A204.1 (cell line): ENCODE results near the gene TLR1.
"Not testable (repeated sequence)": the region's sequence is repeated elsewhere in the genome, so short reads cannot be mapped to it uniquely, and the experiment has no call there.

ENCODE experiments used
- FAIRE-seq: peaks from 2 replicates; lab custom pipeline; 2012; peaks lifted over from hg19 to GRCh38; lab: Jason Lieb, UNC

Gene TLR1, protein sequence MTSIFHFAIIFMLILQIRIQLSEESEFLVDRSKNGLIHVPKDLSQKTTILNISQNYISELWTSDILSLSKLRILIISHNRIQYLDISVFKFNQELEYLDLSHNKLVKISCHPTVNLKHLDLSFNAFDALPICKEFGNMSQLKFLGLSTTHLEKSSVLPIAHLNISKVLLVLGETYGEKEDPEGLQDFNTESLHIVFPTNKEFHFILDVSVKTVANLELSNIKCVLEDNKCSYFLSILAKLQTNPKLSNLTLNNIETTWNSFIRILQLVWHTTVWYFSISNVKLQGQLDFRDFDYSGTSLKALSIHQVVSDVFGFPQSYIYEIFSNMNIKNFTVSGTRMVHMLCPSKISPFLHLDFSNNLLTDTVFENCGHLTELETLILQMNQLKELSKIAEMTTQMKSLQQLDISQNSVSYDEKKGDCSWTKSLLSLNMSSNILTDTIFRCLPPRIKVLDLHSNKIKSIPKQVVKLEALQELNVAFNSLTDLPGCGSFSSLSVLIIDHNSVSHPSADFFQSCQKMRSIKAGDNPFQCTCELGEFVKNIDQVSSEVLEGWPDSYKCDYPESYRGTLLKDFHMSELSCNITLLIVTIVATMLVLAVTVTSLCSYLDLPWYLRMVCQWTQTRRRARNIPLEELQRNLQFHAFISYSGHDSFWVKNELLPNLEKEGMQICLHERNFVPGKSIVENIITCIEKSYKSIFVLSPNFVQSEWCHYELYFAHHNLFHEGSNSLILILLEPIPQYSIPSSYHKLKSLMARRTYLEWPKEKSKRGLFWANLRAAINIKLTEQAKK

DNA sequence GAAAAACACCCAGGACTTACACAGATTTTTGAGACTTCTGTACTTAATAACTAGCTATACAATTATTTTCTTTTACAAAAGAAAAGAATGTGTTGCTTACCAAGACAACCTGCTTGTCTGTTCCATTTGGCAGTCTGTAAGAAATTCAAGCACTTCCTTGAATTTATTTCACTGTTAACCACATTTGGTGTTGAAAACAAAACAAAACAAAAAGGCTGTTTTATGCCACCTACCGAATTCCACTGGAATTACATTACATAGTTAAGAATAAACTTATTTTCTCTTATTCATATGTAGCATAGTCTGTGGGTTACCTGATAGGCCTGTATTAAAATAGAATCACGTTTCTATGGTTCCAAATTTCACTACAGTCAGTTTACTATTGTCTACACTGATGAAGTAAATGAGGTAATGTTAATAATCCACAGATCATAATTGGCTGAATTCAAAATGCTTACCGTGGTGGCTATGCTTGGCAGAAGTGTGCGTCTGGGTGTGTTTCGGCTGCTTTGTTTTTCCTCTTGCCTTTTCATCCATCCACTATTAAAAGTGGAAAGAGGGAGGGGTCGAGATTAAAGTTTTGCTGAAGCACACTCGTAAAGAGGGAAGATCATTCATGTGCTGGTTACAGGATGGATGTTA is at the start of gene TLR1:
TLR1 (minus strand) TSS at position 138 of the 642 bp plus-strand sequence. CDS start 5,960 bp downstream, outside the sequence.
- FAIRE-seq = peak; percentile 87

DNA sequence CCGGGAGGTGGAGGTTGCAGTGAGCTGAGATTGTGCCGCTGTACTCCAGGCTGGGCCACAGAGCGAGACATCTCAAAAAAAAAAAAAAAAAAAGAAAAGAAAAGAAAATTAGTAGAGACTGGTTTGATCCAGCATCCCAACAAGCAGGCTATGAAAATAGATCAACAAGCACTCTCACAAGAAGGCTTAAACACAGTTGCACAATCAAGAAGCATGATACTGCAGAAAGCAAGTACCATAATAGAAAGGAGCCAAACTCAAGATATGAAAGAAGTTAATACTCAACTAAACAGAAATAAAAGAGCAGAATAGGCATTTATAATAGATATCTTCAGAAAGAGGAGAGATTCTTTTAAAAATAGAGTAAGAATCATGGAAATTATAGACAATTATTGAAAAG is 41.4 kb upstream of the TLR1 start:
- no peak for FAIRE-seq

DNA sequence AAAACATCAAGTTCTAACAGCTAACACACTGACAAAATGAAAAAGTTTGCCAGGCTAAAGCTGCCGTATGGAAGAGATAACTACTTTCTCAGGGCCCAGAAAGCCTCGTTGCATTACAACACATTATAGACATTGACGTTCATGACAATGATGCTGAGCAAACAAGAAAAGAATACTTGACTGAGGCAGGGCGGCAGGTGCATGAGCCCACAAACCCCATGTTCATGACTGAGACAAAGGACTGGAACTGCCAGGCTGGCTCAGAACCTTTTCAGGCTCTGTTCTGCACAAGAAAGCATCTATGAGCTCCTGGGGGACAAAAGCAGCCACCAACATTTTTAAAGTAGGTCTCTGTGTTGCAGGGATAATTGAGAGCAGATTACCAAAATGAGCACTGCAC is 38.4 kb upstream of the TLR1 start:
- no peak for FAIRE-seq

DNA sequence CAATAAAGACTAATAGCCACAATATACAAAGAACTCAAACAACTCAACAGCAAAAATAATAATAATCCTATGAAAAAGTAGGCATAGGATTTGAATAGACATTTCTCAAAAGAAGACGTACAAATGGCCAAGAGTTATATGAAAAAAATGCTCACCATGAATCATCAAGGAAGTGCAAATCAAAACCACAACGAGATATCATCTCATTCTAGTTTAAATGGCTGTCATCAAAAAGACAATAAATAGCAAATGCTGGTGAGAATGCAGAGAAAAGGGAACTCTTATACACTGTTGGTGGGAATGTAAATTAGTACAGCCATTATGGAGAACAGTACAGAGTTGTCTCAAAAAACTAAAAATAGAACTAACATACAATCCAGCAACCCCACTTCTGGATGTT is 33.3 kb upstream of the TLR1 start:
- no peak for FAIRE-seq

DNA sequence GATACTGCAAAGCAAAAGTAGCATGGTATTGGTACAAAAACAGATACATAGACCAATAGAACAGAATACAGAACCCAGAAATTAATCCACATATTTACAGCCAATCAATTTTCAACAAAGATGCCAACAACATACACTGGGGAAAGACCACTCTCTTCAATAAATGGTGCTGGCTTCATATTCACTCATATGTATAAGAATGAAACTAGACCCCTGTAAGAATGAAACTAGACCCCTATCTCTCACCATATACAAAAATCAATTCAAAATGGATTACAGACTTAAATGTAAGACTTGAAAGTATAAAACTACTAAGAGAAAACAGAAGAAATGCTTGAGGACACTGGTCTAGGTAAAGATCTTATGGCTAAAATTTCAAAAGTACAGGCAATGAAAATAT is 32.7 kb upstream of the TLR1 start:
- no peak for FAIRE-seq

DNA sequence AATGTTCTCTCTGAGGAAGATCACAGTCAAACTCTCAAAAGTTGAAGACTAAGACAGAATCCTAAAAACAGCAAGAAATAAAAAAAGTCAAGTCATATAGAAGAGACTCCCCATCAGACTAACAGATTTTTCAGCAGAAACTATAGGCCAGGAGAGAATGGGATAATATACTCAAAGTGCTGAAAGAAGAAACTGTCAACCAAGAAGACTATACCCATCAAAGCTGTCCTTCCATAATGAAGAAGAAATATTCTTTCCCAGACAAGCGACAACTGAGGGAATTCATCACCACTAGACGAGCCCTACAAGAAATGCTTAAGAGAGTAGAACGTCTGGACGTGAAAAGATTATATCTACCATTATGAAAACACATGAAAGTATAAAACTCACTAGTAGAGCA is 30.0 kb upstream of the TLR1 start:
- FAIRE-seq = no peak

DNA sequence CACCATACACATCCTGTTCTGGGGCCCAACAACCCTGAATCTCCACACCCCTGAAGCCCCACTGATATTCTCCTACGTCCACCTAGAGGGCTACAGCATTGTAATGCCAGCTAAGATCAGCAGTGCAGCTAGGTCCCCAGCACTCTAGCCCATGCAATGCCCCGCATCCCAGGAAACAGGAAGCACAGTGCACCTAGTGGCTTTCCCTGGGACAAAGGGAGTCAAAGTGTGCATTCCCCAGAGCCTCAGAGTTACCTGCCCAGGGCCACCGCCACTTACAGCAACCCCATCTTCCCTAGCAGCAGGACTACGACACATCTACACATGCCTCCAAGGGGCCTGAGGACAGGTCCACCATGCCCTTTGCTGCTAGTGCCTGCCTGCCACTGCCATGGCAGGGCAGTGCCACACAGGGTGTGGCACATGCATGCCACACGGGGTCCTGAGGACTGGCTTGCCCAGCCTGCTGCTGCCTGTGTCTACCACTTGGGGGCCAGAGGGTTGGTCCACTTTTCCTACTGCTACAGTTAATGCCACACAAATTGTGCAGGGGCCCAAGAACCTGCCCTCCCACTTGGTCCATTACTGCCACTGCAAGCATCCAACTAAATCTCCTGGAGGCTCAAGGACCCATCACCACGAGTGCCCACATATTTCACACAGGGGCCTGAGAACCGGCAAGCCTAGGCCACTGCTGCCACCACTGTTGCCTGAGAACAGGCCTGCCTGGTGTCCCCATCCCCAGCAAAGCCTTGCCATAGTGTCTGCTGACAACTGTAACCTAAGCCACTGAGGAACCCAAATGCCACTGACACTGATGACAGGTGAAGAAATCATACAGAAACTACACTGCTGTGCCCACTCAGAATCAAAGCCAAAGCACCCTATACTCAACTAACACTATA is 28.3 kb upstream of the TLR1 start:
- FAIRE-seq = no peak

DNA sequence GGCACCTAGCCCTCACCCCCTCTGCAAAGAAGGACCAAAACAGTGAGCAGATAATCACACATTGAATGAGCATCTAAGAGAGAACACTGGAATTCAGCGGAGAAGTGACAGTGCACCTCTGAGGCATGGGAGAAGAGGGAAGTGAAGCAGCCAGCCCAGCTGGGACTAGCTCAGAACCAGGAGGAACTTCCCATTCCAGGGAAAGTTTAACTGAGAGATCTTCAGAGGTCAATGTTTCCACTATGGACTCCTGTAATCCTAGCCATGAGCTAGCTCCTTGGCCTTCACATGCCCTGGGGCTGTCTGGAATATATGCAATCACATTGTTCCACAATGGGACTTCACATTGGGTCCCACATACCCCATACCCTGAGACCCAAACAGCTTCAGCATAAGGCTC is 27.6 kb upstream of the TLR1 start:
- FAIRE-seq = no peak

DNA sequence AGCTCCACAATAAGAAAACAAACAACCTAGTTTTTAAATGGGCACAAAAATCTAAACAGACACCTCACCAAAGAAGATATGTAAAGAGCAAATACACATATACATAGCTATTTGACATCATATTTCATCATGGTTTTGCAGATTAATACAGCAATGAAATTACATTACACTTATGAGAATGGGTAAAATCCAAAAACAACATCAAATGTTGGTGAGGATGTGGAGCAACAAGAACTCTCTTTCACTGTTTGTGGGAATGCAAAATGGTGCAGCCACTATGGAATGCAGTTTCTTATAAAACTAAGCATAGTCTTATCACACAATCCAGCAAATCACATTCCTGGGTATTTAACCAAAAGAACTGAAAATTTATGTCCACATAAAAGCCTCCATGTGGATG is 27.1 kb upstream of the TLR1 start:
- FAIRE-seq = no peak

DNA sequence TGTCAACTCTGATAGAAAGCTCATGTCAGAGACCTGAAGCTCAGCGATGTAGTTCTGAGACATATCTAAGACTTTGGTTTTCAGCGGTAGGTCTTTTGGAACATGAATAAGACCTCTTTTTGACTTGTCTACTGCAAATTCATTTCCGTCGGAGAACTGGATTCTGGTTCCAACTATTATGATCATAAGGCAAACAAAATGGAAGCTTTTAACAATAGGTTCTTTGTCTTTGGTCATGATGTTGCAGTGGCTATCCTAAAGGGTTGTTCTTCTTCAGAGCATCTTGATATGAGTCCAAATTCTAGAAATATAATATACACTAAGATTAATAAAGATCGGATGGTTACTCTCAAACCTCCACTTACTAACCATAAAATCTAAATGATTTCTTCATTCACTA is 24.6 kb upstream of the TLR1 start:
- FAIRE-seq = no peak

DNA sequence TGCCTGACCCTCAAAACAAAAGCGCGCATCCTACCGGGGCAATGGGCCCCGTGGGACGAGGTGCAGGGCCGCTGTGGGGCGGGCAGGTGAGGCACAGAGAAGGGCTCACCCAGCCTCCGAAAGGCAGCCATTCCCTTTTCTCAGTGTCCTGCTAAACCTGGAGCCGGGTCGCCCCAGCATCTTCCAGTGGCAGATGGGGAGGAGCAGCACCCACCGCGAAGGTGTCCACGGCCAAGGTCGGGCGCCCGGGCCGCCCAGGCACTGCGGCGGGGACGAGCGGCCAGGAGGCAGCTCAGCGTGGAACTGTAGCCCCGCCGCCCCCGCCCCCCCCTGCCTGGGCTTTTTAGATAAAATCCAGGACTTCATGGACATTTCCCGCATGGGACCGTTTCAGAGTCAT is 19.2 kb upstream of the TLR1 start:
- FAIRE-seq = no peak

DNA sequence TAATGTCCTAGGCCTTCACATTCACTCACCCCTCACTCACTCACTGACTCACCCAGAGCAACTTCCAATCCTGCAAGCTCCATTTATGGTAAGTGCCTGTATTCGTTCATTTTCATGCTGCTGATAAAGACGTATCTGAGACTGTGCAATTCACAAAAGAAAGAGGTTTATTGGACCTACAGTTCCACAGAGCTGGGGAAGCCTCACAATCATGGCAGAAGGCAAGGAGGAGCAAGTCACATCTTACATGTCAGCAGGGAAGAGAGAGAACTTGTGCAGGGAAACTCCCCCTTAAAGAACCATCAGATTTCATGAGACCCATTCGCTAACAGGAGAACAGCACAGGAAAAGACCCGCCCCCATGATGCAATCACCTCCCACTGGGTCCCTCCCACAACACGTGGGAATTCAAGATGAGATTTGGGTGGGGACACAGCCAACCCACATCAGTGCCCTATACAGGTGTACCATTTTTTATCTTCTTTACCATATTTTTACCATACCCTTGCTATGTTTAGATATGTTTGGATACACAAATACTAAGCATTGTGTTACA is 18.2 kb upstream of the TLR1 start:
- FAIRE-seq = no peak

DNA sequence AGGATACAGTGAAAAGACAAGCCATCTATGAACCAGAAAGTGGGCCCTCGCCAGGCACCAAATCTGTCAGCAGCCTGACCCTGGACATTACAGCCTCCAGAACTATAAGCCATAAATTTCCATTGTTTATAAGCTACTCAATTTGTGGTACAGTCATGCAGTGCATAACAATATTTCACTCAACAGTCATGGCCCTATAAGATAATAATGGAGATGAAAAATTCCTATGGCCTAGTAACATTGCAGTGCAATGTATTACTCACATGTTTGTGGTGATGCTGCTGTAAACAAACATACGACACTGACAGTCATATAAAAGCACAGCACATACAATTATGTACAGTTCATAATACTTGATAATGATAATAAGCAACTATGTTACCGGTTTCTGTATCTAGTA is 17.1 kb upstream of the TLR1 start:
- no peak for FAIRE-seq

DNA sequence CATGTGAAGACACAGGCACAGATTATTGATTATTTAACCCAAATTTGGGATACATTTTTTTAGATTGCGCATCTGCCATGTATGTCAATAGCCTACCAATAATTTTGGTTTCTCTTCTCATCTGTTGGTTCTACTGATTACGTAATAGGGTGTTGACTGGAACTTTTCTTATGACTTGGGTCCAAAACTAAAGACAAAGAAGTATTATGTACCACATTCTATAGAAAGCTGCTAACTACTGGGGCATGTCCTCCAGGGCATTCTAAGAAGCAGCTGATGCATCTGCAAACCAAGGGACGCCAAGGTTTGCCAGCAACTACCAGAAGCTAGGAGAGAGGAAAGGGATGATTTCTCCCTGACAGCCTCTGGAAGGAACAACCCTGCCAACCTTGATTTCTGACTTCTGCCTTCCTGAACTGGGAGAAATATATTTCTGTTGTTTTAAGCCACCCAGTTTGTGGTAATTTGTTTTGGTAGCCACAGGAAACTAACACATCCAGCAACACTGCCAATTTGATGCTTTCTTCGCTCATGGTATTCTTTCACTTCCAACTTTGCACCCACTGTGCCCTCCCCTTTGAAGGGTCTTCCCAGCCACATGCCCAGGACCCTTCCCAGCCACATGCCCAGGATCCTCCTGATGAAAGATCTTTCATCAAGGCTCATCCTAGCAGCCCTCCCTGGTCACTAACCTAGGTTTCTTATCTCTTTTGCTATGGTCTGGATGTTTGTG is 15.9 kb upstream of the TLR1 start:
- no peak for FAIRE-seq

DNA sequence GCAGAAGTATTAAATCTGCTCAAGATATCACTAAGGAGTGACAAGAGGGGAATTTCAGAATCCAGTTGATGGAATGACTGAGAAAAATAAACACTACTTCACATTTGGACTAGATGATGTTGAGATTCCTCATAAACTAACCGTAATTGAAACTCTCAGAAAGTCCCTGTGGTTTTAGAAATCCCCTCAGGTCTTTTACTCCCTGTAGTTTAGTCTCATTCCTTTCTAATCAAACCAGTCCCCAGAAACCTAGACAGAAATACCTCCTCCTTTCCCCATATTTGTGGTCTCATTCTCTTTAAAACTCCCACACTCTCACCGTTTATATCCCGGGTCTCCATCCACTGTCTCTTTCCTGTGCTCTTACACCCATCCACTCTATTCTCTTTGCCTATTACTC is 15.0 kb upstream of the TLR1 start:
- no peak for FAIRE-seq

DNA sequence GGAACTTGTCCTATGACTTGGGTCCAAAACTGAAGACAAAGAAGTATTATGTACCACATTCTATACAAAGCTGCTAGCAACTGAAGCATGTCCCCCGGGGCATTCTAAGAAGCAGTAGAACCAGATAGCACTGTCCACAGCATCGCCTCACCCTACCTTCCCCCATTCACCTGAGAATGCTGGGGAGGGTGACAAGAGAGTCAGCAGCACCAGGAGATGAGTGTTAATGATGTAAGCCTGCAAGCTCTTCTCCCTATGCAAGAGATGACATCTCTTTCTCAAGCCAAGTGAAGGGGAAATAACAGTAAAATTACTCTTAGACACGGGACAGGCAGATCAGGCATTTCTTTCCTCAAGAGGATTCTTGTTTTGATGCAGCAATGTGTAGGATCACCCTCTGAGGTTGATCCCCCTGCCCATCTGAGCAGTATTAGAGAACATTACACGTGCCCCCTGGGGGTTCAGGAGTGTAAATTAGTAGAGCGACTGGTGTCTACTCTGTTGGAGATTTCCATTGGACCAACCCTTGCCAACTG is 13.9 kb upstream of the TLR1 start:
- FAIRE-seq = no peak

DNA sequence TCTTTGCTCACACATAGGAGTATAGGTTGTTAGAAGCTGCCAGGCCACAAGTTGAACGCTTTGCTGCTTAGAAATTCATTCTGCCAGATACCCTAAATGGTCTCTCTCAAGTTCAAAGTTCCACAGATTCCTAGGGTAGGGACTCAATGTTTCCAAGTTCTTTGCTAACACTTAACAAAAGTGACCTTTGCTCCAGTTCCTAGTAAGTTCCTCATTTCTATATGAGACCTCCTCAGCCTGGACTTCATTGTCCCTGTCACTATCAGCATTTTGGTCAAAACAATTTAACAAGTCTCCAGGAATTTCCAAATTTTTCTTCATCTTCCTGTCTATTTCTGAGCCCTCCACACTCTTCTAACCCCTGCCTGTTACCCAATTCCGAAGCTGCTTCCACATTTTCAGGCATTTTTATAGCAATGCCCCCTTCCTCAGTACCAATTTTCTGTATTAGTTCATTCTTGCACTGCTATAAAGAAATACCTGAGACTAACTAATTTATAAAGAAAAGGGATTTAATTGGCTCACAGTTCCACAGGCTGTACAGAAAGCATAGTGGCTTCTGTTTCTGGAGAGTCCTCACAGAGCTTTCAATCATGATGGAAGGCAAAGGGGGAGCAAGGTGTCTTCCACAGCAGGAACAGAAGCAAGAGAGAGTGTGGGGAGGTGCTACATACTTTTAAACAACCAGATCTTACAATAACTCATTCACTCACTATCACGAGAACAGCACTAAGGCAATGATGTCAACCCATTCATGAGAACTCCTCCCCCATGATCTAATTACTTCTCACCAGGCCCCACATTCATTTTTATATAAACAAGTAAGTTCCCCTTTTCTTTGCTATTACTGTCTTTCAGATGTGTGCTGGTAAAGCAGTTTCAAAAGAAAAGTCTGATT is 11.5 kb upstream of the TLR1 start:
- no peak for FAIRE-seq

DNA sequence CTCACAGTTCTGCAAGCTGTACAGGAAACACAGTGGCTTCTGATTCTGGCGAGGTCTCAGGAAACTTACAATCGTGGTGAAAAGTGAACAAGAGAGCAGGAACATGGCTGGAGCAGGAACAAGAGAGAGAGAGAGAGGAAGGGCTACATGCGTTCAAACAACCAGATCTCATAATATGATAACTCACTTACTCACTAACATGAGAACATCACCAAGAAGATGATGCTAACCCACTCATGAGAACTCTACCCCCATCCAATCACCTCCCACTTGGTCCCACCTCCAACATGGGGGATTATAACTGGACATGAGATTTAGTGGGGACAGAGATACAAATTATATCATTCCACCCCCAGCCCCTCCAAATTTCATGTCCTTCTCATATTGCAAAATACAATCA is 9.8 kb upstream of the TLR1 start:
- no peak for FAIRE-seq

DNA sequence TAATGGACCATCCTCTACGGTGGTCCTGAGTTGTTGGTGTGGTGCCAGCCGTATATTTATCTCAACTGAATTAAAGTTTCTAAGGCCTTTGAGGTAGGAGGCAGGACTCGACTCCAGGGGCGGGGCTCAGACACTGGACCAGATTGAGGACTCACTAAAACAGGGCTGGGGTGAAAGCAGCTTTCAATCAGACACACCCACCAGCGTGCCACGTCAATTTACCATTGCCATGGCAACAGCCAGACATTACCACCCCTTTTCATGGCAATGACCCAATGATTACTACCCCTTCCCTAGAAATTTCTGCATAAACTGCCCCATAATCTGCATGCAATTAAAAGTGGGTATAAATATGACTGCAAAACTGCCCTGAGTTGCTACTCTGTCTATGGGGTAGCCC is 6.7 kb upstream of the TLR1 start:
- no peak for FAIRE-seq

DNA sequence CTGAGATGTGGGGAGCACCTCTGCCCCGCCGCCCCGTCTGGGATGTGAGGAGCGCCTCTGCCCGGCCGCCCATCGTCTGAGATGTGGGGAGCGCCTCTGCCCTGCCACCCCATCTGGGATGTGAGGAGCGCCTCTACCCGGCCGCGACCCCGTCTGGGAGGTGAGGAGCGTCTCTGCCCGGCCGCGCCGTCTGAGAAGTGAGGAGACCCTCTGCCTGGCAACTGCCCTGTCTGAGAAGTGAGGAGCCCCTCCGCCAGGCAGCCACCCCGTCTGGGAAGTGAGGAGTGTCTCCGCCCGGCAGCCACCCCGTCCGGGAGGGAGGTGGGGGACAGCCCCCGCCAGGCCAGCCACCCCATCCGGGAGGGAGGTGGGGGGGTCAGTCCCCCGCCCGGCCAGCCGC is 2.9 kb upstream of the TLR1 start:
- not testable (repeated sequence) for FAIRE-seq
